ENCODE data around the gene GPR176.
A peak's percentile ranks its signal among the peaks of the same experiment; 100 is the strongest.

GPR176 gene

DNA sequence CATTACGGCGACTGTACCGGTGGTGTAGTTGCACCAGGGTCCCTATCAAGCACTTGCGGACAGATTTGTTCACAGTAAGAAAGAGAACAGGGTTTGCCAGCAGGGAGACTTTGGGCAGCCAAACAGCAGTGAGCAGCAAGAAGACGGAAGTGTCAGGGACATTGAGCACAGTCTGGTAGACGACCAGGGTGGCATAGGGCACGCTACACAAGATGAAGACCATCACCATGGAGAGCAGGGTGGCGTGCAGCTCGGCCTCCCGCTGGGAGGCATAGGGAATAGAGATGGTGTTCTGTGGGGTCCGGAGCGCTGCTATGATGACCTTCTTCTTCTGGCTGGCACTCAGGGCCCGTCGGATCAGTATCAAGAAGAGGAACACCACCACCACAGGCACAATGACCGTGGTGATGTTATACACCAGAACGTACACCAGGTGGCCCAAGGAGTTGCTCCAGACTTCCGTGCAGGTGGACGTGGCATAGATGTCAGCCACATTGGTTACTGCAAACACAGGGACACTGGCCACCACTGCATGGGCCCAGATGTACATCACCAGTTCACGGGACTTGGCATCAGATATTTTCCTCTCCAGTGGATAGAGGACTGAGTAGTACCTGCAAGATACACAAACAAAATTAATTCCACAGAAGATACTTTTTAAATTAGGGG, 118.3 kb downstream of the GPR176 start:
- no peak for DNase-seq

DNA sequence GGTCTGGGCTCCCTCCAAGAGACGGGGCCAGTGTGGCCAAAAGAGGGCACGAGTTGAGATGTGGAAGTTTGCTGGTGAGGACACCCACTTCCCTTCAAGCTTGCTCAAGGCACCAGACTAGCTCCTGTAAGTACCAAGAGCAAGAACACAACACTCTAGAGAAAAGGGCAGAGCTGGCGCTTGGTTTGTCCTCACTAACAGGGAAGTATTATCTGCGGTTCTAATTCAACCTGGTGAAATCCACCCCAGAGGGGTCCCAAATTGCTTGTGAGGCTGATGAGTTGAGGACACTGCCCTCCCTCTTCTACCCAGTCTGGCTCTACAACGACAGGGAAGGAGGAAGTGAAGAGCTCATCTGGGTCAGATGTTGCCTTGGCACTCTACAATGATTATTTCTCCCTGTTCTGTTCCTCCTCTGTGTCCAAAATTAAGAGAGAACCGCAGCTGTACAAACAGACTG, 120.5 kb downstream of the GPR176 start:
- DNase-seq: no peak

DNA sequence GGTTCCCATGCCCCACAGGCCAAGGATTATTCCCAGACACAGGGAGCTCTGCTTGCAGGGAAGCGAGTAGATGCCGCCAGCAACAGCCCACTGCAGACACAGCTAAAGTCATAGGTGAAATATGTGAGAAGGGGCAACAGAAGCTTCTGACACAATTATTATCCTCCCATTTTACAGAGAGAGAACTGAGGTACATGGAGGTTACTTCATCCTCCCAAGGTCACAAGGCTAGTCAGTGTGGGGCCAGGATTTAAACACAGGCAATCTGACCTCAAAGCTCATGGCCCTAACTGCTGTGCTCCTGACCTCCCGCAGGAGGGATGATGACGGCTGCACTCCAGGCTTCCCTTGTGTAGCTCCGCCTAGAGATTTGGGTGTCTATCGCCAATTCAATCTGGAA, 121.7 kb downstream of the GPR176 start:
- no peak for DNase-seq

DNA sequence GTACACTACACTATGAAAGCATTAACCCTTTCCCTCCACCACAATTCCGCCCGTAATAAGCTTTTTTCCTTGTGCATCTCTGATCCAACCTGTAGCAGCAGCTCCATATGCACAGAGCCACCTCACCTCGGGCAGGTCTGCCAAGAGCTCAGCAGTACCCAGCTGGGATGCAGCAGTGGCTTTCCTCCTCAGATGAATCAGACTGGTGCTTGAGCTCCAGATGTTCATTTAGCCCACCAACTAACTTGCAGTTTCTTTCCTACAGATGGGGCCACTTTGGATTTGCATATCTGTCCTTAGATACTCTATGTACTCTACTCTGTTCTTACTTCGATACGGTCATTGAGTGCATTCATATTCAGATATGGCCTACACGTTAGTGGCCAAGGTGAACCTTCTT, 122.7 kb downstream of the GPR176 start:
- DNase-seq: no peak

DNA sequence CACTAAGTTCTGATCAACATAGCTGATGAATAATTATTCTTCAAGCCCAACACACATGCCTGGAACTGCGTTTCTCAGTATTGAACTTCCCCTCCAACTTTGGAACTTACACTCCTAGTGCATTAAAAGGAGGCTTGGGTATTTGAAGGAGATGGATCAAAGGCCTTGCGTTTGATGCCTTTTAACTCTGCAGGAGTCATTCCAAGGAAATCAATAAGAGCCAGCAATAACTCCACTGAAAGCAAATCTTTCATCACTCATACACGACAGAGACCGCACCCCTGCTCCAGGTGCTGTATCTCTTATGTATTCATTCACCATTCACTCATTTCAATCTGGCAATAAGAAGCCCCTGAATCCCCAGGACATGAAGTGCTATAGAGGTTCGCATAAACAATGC, 123.5 kb downstream of the GPR176 start:
- DNase-seq: no peak

DNA sequence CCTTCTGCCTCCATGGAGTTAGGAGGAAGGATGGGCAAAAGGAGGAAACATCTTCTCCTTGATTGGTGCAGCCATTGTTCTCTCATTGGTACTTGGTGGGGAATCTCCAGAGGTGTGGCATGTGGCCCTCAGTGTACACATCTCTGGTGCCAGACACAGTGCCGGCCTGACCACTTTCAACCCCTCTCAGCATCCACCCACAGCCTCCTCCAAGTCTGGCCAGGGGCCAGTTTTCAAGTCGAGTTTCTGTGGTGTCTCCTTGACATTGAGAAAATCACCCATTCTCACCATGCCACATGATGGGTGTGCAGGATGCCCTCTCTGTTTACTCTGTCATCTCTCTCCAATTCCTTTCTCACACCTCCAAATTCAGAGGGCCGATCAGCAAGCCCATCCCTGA, 124.6 kb downstream of the GPR176 start:
- no peak for DNase-seq

DNA sequence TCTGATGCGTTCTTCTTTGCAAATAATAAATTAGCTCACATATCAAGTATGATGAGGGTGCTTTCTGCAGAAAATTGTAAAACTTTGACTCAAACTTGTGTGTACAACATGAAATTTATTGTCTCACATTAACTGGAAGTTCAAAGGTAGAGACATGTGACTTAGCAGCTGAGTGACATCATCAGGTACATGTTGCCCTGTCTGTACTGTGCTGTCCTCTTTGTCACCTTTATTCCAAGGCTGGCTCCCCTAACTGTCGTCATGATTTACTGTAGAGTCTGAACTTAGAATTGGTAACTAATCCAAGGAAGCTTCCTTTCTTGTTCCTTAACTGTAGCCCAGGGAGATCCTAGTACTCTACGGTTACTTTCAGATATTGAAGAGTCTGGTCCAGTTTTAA, 125.1 kb downstream of the GPR176 start:
- DNase-seq: no peak

DNA sequence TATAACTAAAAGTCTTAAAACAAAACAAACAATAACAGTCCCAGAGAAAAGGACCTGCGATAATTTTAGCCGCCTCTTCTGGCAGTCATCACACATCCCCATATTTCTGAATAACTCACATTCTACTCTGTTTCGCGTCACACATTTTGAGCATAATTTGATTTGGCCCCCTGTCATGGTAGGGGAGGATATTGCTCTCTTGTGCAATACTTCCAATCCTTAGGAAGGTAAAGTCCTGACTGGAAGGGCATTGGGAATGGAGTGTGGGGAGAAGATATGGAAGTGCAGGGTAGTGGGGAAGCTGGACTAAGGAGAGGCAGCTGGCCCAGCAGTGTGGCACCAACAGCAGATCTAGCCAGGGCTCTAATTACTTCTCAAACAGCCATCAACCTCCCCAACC, 126.1 kb downstream of the GPR176 start:
- DNase-seq: no peak

DNA sequence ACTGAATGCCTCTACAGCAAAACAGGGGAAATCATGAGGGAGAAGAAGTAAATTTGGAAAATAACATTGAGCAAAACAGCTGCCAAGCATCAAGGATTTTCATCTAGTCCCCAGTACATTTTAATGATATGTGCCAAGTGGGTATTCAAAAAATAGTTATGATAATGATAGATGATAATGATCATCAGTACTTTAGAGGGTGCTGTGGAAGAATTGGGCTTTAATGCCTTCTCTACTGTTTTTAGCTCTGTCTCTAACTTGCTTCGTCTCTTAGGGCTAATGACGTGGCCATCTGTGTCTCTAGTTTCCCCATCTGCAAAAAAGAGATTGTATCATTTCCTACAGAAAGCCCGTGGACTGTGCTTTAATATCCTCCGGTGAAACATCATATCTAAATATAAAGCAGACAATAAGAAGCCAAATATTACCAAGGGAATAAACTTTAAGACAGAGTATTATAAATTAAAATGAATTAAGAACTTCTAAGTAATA, 127.2 kb downstream of the GPR176 start:
- DNase-seq: no peak

DNA sequence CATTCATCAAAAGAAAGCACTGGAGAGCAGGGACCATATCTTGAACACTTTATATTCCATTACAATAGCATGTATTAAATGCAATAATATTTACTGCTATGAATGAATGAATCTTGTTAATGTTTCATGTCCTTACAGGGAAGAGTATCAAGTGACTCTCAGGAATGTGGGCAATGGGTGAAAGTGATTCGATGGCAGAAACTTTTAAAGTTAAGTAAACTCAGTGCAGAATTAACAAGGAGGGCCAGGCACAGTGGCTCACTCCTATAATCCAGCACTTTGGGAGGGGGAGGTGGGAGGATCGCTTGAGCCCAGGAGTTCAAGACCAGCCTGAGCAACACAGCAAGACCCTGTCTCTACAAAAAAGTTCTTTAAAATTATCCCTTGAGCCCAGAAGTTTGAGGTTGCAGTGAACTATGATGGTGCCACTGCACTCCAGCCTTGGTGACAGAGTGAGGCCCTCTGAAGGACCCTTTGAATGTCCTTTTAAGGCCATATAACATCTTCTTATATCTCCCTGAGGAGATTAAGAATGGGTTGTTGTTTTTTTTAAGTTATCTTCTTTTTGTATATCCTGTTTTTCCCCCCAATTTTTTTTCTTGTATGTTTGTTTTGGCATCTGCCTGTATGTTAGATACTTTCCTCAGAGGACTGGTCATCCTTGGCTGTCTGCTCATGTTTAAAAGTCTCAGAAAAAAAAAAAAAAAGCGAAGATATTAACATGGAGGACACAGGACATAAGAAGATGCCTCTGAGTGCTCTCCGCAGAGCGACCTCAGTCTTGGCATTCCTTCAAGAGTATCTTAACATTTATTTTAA, 127.8 kb downstream of the GPR176 start:
- no peak for DNase-seq

DNA sequence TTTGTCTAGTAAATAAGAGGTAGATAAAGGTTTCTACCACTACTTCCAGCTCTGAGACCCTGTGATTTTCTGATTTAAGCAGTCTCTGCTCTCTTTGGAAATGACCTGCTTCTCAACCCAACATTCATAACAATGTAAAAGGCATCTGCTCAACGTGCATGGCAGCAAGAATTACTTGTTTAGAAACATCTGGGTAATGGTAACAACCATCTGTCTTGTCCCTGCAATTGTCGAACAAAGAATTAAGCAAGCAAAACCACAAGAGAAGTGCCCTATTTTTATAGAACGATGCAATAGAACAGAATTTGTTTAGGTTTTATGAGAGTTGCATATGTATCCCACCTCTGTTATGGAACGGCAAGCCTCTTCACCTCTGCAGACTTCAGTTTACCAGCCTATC, 130.3 kb downstream of the GPR176 start:
- no peak for DNase-seq

DNA sequence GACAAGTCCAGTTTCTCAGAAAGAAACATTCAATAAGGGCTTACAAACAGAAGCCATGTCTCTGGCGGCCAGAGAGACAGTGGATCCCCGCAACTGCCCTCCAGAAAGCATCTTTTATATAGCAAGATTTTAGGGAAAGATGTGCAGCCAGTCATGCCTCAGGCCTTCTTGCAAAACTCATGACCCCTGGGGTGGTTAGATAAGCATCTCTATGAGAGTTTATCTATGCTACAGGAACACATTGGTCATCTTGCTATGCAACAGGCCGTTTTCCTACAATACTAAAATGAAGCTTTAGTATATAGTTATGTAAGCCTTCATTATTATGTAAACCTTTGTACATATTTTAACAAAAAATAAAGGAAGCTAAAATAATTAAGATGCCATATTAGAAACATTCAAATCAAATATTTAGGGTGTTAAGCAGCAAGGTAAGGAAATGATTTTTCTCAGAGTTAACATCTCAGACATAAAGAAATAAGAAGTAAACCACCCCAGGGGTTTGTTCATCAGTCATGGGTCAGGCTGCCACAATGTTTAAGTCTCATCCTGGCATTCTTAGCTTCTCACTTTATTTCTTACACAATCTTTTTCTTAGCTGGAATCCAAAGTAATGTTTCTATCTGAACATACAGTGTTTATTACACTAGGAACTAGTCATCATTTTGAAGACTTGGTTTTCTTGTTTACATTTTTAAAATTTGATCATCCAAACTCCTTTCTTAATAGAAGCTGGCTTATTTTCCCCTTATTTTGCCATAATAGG, 131.1 kb downstream of the GPR176 start:
- DNase-seq: no peak

DNA sequence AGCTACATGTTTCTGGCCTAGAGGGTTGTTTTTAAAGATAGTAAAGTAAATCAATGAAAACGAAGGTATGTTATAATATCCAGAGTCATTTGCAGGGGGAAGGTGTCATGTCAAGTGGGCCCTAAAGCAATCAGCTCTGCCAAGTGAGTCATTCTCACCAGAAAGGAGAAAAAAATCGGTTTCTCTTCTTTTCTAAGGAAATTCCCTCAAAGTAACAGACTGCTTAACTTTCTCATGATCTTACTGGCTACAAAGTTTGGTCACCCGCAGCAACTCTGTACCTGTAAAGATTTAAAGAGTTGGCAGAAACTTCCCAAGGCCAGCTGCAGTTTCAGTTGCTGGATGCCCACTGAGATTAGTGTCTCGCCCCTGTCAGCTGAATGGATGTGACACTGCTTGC, 132.0 kb downstream of the GPR176 start:
- no peak for DNase-seq

DNA sequence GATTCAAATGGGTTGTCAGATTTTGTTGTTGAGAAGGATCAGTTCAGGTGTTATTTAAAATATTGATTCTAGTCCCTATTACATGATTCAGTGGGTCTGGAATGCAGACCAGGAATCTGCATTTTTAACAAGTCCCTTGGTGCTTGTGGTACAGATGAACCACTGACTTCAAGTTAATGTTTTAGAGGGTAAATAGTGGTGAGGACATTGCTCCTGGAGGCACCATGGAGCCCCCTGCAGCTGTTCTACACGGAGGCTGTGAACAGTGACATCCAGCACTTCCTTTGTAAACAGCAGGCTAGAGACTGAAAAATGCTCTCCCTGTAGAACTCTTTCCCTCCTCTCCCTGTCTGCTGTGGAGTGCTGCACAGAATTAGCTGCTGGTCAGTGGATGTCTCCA, 132.6 kb downstream of the GPR176 start:
- no peak for DNase-seq

DNA sequence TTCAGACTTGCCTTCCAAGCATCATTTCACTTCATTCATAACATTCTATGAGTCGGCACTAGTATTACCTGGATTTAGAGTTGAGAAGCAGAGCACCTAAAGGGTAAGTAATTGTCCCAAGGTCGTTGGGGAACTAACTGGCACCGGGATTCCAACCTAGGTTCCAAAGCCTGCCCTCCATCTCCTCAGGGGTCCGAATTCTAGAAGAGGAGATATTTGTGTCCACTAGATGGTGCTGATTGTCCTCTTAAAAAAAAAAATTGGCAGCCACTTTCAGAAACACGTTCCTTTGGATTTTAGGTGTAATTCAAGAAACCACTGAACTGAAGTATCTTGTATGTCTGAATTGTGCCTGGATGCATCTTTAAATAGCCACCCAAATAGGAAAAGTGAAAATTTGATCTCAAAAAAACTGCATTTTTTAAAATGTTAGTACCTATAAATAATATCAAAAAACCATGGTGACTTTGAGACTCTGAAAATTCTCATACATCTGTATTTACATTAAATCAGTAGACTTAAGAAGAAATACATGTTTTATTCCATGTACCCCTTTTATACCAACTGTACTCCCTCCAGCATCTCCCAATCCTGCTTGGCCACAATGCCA, 133.5 kb downstream of the GPR176 start:
- DNase-seq: peak; percentile 79

DNA sequence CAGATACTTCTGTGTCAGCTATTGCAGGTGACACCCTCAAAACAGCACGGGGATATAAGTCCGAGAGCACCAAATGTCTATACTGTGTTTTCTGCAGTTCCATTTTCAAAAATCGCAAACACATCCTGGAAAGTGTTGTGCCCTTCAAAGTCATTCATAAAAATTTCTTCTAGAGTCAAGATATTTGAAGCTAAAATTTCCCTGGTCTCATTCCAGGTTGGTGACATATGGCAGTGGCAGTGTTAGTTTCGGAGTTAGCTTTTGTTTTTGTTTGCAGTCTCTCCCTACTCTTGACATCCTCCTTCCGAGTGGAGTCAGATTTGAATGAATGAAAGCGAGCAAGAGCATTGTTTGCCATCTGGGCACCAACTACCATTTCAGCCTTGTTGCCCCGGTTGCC, 134.2 kb downstream of the GPR176 start:
- no peak for DNase-seq

DNA sequence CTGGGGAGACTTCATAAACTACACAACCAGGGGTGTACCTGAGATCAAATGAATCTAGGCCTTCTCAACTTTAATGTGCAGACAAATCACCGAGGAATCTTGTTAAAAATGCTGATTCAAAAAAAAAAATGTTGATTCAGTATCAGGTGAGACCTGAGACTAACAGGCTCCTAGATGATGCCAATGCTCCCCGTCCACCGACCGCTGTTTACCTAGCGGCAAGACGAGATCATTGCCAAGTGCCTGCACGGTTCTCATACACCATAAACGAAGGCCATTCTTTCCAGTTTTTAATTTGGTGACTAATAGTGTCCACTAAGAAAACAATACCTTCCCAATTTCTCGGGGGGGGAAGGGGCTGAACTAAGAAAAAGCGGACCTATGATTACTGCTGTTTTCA, 134.9 kb downstream of the GPR176 start:
- no peak for DNase-seq

DNA sequence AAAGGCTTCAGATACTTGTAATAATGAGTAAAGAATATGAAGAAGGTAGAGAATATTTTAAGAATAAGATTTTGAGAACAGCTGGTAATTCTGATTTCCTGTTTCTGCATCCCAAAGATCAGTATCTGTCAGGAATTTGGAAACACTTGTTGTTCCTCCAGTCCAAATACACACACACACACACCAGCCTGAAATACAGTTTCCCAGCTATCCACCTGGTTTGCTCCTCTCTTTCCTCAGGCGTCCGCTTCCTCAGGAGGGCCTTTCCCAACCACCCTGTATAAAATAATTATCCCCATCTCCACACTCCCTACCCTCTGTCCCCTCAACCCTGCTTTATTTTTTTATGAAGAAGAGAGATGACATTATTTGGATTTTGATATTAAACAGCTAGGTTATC, 135.4 kb downstream of the GPR176 start:
- DNase-seq: no peak

DNA sequence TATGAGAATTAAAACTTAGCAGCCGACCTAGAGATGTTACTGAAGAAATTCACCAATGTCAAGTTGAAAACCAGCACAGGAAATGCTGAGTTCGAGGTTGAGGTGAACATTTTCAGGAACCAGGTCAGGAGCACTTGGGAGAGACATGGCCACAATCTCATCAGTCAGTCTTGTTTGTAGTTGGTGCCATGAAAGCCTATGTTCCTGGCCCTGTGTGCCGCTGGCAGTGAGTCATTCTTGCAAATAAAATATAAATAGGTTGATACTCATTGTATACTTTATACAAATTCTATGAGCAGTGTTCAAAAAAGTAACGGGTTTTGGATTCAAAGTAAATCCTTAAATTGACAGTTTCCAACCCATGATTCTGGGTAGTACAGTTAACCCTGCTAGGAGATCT, 135.9 kb downstream of the GPR176 start:
- DNase-seq: no peak

DNA sequence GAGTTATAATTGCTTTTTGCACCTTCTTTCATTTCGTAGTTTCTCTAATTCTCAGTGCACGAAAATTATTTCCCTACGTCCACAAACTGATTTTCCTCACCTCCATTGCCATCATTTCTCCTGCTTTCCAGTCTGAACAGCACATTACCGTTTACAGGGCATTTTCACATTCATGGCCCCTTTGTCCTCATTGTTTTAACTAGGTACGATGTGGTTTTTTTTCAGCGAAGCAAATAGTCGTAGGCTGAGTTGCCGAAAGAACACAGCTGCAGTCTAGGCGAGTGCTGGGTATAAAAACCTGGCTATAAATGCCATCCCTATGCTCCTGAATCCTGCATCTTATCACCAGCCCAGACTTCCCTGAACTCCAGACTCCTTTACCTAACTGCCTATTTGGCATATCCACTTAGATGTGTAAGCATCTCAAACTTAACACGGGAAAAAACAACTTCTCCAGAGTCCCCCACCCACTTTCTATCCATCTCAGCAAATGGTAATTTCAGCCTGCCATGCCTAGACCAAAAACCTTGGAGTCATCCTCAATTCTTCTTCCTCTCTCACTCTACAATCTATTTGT, 136.7 kb downstream of the GPR176 start:
- DNase-seq: no peak

DNA sequence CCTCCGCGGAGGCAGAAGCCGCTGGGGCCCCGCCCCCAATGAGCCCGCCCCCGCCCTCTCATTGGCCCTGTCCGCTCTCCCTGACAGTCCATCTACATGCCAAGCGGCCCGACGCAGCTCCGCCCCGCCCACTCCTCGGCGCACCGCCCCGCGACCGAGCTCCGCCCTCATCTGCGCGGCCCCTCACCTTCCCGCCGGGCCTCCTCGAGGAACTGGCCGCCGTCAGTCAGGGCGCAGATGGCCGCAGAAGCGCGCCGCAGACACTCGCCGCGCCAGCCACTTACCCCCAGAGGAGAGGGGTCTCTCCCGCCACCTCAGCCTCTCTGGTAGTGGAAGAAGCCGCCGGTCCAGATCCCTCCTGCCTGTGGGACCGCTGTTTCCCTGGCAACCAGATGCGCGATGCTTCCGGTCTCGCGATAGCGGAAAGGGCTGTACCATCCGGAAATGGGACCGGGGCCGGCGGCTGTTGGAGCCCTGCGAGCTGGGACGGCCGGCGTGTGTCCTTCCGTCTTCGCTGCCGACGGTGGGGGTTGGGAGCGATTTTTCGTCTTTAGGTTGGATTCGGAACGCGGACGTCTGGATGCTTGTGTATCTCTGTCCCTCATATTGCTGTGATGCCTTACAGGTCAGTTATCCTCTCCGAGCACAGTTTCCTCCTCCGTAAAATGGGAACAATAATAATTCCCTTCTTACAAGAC, 137.5 kb downstream of the GPR176 start, which contains the start of gene FSIP1:
Gene FSIP1, minus strand, starts transcription at position 401 of the 698 bp plus-strand sequence. CDS start 6,317 bp downstream, outside the sequence.
- peak; percentile 100 for DNase-seq

DNA sequence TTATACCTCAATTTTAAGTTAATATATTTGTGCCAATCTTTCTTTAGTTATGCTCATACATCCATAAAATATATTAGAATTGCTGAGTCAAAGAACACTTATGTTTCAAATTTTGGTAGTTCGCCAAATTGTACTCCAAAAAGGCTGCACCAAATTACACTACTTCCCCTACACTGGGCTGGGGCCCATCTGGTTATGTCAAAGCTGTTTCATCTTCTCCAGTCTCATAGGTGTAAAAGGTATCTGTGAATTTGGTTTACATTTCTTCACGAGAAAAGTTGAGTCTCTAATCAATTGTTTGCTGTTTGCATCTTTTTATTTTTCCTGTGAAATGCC, 138.1 kb downstream of the GPR176 start:
- DNase-seq: no peak
